ENCODE measurements around the gene SLC29A1.

SLC29A1 gene

DNA sequence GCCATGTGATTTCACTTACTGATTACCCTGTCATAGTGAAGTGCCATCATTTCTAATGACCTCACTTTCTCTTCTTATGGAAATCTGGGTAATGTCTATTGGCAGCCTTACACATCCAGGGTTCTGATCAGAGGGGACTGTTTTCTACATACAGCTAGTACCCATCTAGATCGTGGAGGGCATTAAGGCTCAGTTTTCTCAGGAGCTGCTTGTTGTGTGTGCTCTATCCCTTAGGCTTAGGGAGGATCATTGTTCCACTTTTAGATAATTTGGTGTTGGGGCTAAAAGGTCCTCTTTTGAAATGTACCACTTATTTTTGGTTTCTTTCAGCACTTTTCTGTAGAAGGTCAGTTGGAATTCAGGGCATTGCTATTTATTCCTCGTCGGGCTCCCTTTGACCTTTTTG is 27.3 kb downstream of the SLC29A1 start:
- DNase-seq, result no peak
- intact Hi-C loops (cut with DNase I), result no loop called here

DNA sequence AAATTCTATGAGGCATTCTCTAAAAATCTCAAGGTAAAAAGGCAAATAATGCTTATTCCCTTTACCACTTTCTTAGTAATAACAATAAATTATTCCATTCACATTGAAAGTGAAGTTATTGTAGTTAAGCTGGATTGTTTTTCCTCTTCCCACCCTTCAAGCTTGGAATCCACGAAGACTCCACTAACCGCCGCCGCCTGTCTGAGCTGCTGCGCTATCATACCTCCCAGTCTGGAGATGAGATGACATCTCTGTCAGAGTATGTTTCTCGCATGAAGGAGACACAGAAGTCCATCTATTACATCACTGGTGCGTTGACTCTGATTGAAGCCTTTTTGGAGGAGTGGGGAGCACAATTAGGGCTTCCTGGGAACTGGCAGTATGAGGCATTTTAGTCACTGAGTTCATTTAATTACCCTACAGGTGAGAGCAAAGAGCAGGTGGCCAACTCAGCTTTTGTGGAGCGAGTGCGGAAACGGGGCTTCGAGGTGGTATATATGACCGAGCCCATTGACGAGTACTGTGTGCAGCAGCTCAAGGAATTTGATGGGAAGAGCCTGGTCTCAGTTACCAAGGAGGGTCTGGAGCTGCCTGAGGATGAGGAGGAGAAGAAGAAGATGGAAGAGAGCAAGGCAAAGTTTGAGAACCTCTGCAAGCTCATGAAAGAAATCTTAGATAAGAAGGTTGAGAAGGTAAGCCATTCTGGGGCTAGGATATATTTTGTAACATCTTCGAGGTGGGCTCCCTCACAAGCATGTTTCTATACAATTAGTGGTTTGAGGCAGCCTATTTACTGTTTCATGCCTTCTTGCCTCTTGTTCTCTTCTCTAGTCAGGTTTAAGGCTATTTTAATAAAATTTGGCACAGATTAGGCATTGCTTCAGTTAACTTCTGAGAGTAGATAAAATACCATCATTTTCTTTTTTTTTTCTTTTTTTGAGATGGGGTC is 28.5 kb downstream of the SLC29A1 start:
- intact Hi-C loops (cut with DNase I), result no loop called here
- peak in 2 of 10 donors; percentile 22 to 34 for DNase-seq

DNA sequence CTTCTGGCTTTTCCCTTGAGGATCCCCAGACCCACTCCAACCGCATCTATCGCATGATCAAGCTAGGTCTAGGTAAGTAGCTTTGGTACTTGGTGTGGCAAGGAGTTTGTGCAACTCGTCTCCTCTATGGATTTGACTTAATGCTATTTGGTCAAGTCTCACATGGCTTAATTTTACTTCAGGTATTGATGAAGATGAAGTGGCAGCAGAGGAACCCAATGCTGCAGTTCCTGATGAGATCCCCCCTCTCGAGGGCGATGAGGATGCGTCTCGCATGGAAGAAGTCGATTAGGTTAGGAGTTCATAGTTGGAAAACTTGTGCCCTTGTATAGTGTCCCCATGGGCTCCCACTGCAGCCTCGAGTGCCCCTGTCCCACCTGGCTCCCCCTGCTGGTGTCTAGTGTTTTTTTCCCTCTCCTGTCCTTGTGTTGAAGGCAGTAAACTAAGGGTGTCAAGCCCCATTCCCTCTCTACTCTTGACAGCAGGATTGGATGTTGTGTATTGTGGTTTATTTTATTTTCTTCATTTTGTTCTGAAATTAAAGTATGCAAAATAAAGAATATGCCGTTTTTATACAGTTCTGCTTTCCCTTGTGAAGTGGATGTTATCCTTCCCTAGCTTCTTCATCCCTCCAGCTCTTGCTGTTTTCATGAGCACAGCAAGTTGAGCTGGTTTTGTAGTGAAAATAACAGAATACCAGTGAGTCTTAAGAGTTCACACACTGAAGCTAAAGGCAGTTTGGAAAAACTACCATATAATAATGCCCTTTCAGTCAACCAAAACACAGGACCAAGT is 30.1 kb downstream of the SLC29A1 start:
- intact Hi-C loops (cut with DNase I), result no loop called here

DNA sequence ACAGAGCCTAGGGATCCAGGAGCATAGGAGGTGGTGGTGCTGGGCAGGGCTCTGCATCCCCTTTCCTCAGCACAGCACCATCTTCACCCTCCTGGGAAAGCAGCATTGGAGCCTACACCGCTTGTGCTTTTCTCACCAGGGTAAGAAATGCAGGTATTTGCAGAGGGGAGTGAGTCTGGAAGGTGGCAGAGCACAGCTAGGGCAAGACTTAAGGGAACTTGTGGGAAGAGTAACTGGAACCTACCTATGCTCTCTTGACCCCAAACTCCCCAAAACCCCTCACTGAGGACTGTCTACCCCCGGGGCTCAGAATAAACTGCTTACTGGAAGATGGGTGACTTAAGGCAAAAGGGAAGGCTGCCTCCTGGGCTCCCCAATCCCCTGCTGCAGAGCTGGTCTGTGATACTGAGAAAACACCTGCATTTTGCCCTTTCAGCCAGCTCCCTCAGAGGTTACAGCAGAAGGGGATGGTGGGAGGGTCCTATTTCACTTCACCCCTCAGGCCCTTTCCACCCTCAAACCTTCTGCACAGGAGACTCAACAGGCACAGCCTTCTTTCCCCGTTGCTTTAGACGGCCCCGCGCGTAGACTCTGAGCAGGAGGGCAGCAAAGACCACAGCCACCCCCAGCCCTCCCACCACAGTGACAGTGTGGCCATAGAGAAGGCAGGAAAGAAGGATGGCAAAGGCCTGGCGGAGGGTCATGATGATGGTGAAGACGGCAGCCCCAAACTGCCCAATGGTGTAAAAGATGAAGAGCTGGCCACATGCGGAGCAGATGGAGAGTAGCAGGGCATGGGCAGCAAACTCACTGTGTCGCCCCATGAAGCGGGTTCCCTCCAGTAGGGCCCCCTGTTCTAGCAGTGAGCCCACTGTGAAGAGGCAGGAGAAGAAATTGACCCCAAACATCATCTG is 31.1 kb downstream of the SLC29A1 start:
- peak in 2 of 10 donors; percentile 67 to 79 for DNase-seq

More for the DNA sequence above, 30.1 kb downstream of the SLC29A1 start:
- peak in 2 of 10 donors; percentile 63 to 82 for DNase-seq

DNA sequence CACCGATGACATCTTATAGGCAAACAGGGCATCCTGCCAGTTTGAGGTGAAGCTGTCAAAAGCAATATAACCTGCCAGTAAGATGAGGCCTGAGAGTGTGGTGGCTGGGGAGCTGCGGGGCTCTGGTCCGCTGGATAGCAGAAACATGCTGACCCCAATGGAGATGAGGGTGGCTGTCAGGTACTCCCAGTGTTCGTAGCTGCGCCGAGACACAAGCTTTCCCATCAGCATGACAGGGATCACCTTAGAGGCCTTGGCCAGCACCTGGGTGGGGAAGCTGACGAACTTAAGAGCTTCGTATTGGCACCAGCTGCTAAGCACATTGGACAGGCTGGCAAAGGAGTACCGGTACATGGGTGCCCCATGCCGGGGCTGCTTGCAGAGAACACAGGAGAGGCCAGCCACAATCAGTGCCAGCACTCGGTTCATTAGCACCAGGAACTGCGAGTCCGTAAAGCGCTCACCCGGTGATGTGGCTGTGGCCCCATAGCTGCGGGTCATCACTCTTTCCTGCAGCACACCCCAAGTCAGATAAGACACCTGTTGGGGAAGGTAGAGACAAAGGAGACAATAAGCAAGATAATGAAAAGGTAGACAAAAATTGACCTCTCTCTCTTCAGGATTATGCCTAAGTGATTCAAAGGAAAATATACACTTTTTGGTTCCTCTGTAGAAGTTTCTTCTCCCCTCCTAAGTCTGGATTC is 31.9 kb downstream of the SLC29A1 start:
- peak in 2 of 10 donors; percentile 80 to 81 for DNase-seq
- intact Hi-C loops (cut with DNase I), result no loop called here

More for the DNA sequence above, 31.1 kb downstream of the SLC29A1 start:
- intact Hi-C loops (cut with DNase I), result no loop called here

DNA sequence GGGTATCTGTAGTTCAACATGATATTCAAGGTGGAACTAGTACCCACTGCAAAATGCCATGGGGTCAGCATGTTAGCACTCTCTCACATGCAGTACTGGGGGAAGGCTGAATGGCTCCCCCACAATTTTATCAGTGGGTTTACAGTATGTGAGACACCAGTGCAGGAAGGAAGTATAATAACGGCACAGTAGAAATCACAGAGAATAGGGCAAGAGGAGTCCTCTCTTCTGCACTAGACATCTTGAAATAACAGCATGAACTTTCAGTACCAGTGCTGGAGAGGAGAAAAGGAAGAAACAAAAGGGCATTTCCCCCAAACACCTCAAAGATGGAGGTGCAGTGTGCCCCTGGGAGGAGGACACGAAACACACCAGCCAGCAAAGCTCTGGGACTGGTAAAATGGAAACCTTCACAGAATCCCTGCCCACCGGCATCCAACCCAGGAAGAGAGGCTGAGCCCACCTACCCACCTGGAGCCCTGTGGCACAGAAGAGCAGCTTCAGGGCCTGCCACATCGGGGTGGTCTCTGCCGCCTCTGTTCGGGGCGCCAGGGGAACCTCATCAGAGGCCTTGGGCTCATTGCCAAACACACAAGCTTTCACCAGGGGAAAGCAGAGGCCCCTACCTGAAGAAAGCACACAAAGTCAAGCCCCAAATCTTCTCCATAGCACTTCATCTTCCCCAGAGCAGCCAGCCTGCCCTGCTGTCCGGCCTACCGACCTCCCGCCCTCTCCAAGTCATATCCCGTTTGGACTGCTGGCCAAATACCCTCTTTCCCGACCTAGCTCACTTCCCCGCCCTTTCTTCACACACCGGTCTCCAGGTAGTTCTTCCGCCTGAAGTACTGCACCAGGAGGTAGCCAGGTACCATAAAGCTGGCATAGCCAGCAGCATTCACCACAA is 32.7 kb downstream of the SLC29A1 start:
- intact Hi-C loops (cut with DNase I), result no loop called here
- DNase-seq, result peak in 2 of 10 donors; percentile 46 to 83

DNA sequence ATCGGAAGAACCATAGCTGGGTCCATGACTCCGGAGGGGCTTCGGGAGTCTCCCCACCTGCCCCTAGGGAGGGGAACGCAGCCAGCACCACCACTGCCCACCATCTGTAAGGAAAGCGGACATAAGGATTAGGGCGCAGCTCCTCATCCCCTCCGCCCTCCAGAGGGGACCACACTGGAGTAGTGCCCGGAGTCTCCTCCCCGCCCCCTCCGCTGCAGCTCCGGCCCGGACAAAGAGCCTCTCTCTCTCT is 33.3 kb downstream of the SLC29A1 start:
- DNase-seq, result no peak
- intact Hi-C loops (cut with DNase I), result loop anchor here (1.0 kb wide), 1 partner anchor 9 kb away; the partner anchor contains the start of gene HSP90AB1

DNA sequence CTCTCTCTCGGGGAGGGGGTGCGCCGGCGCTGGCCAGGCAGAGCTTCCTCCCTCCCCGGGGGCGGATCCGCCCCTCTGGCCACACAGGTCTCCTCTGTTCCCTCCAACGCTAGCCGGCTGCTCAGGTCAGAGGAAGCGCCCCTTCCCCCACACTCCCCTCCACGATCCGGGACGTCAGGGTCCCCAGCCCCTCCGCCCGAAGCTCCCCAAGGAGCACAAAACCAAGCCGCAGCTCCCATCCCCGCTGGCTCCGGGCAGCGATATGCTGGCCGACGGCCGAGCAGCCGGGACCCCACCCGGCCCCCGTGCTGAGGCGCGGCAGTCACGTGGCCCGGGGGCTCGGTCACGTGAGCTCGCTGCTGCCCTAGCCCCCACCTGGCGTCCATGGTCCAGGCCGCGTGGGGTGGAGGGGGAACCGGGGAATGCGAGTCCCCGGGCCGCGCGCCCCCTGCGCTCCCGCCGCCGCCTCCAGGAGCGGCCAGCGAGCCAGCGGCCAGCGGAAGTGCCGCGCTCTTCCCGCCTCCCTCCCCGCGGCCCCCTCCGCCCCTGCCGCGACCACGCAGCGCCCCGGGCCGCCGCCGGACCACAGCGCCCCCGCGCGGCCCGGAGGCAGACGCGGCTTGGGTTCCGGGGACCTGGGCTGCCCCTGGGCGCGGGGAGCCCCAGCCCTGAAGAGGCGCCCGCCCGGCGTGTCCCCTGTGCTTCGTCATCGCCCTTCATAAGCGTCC is 33.8 kb downstream of the SLC29A1 start, which contains the start of gene SLC35B2:
Gene SLC35B2, minus strand, starts transcription at position 504 of the 728 bp plus-strand sequence. Its CDS starts 118 bp downstream, at position 386.
- intact Hi-C loops (cut with DNase I), result loop anchor here (1.0 kb wide), 1 partner anchor 10 kb away; the partner anchor contains the start of gene HSP90AB1
- DNase-seq, result peak; percentile 79 to 98 (median 86)

DNA sequence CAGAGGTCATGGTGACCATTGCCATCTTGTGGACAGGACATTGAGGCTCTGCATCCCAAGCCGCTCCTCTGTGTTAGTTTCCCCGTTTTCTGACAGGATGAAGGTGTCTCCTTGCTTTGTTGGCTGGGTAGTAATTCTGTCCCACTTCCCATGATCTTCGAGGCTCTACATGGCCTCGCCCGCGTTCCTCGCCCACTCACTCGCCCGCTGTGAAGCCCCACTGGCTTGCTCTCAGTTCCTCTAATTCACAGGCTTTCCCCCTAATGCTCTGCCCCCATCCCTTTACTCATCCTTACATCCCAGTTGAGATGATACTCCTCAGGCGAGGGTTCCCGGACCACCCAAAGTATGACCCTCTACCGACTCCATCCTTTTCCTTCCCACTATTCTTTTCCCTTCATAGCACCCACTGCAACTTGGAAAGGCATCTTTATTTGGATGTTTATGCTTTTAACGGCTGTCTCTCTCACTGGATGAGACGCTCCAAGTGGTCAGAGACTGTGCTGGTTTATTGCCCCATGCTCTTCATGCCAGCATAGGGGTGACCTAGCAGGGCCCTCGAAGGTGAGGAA is 34.4 kb downstream of the SLC29A1 start:
- intact Hi-C loops (cut with DNase I), result loop anchor here (1.0 kb wide), 1 partner anchor 11 kb away; the partner anchor contains the start of gene HSP90AB1
- DNase-seq, result no peak

DNA sequence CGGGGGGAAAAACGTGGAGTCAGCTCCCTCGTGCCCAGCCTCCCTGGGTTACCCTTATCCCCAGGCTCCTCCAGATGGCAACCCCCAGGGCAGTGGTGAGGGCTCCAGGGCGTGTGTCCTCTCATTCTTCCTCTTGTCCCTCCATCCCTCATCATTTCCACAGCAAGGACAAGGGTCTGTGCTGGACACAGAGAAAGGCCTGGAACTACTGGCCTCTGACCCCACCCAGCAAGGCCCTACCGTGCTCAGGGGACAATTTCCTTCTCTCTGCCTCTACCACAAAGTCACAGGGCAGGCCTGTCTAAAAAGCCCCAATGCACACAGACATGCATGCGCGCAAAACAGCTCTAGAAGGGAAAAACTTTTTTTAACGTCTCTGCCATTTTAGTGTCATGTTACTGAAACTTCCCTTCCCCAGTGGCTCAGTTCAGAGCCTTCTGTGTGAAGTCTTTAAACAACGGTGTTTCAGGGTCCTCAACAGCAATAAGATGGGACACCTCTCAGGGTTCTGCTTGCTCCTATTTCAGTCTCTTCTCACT is 35.0 kb downstream of the SLC29A1 start:
- peak in 3 of 10 donors; percentile 46 to 61 (median 57) for DNase-seq
- intact Hi-C loops (cut with DNase I), result no loop called here

DNA sequence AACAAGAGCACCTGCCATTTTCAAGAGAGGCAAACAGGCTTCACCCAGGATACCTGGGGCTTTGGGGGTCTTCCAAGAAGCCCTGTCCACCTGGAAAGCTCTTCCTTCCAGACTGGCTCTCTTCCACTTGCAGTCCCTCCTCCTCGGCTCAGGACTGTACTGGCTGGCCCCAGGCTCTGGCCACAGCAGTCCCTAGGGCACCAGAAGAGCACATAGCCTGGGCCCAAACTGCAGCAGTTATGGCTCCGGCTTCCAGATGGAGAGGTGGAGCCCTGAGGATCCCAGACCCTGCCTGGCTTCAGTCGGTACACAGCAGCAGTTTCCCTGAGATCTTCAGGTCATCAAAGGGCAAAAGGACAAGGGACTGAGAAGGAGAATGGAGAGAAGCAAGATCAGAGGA is 35.5 kb downstream of the SLC29A1 start:
- DNase-seq, result peak in 2 of 10 donors; percentile 52 to 73
- intact Hi-C loops (cut with DNase I), result no loop called here

DNA sequence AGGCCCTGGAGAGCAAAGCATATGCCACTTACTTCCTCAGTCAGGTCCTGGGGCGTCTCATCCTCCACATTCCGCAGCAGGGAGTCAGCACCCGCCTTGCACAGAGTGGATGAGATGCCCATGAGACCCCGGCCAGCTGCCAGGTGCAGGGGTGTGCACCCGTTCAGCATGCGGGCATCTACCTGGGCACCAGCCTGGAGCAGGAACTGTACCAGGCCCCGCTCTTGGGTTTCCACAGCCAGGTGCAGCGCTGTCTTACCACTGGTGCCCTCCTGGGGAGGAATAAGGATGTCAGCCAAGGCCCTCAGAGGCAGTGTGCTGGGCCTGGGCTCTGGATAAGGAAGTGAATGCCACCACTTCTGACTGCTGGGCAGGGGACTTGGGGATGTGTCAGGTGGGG is 36.6 kb downstream of the SLC29A1 start:
- intact Hi-C loops (cut with DNase I), result no loop called here

DNA sequence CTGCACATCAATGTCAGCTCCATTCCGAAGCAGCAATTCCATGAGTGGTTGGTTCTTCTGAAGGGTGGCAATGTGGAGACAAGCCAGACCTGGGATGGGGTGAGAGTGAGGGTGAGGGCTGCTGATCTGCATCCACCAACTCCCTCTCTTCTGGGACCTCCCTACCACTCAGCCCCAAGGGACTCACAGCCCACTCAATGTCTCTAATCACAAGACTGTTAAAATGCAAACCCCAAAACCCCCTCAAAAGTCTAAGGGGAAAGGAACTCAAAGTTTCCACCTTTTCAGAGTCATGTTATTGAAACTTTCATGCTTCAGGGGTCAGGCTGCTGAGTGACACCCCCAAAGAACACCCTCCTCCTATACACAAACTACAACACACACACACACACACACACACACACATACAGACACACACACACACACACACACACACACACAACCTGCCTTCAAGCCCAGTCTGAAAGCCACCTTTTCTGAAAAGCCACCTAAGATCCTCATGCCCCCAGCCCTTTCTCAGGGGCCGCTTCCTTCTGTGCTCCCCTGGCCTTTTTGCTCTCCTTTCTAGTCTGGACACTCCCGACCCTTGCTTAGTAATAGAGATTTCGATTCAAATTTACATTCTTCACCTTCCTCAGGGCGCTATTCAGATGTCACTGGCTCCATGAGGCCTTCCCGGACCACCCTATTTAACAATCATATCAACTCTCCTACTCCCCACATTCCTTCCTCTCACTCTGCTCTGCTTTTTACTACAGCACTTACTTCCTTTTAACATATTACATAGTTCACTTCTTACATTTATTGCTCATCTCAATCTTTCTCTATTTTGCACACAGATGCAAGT is 37.3 kb downstream of the SLC29A1 start:
- DNase-seq, result peak in 3 of 10 donors; percentile 11 to 39 (median 20)
- intact Hi-C loops (cut with DNase I), result no loop called here

More for the DNA sequence above, 36.6 kb downstream of the SLC29A1 start:
- DNase-seq, result peak in 3 of 10 donors; percentile 54 to 72 (median 66)

DNA sequence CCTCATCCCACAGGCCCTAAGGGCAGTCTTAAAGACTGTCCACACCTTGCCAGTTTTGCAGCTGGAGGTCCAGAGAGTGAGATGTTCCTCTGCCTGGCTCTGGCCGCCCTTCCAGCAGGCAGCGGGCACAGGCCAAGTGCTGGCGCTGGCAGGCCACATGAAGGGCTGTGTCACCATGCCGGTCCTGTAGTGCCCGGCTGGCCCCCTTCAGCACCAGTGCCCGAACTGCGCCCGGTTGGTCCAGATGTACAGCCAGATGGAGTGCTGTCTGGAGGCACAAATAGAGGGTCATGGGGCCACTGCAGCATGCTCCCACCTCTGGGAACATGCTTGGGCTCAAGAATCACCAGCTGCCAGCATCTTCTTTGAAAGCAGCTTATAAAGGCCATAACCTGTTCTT is 38.2 kb downstream of the SLC29A1 start:
- intact Hi-C loops (cut with DNase I), result no loop called here

DNA sequence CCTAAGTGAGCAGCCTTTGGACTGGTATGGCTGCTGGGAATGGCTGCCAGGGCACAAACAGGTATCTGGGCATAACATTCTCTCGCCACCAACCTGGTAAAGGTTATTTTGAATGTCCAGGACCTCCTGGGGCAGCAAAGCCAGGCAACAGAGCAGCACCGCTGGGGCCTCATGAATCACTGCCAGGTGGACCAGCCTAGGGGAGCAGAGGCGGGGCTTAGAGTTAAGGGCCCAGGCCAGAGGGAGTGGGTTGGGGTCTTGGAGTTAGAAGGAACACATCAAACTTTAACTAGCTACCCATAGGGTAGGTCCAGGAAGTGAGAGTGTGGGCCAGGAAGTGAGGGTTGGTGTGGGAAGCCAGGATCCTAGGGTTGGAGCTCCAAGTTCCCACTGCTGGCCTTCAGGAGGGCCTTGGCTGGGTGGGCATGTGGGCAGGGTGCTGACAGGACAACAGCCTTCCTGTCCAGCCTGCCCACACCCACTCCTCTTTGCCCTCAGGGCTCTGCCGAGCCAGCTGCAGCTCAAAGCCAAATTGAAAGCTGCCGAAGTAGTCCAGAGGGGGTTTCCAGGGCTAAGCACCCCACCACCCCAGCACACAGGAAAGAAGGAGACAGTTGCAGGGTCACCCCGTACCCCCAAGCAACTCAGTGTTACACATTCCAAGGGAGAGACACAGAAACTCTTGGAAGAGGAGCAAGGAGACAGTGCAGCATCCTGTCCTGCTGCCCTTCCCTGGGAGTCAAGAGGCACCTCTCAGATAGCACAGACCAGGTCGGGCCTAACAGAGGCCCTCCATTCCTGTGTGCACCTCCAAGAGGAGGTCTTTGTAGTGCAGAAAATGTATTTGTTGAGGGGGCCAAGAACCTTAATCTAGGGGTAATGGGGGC is 39.3 kb downstream of the SLC29A1 start:
- peak in 3 of 10 donors; percentile 19 to 75 (median 55) for DNase-seq
- intact Hi-C loops (cut with DNase I), result no loop called here

More for the DNA sequence above, 38.2 kb downstream of the SLC29A1 start:
- DNase-seq, result peak in 4 of 10 donors; percentile 8 to 68 (median 40)

Measured in posterior cingulate gyrus (tissue), 11 donors.